ENCODE measurements around the gene HS3ST4. TPM values are rescaled to one million over a fixed set of nuclear protein-coding genes. Genes with fewer than 3 reads are reported as not detected.

The HS3ST4 gene
- polyA plus RNA-seq, 1 donor (not counting 4 experiments of a cell fraction or from before 2014, with no cell fraction given): not detected

- no peak overlapping the region for H3K4me2 ChIP-seq (ENCODE audit: control insufficient read depth, extremely low read depth, insufficient read depth, low read depth, low read length)
- H3K9me1 ChIP-seq (ENCODE audit: control insufficient read depth, extremely low read depth, insufficient read depth, low read length): no peaks in the 10 kb centered on the region
- no peak overlapping the region for H2AFZ ChIP-seq (ENCODE audit: control insufficient read depth, low read length)
- no peak overlapping the region for H3K9ac ChIP-seq (ENCODE audit: control insufficient read depth, extremely low read depth, insufficient read depth, low read length)
- no peaks in the 10 kb centered on the region for H4K20me1 ChIP-seq (ENCODE audit: control insufficient read depth, extremely low read depth, insufficient read depth, low read length)
- H3K9me3 ChIP-seq (ENCODE audit: control insufficient read depth, low read depth, low read length): peaks cover 2% of the 10 kb centered on the region
- TF ChIP-seq EZH2 (IDR thresholded peaks at IDR 0.05; ENCODE audit: low read length) (no peak), CTCF (optimal IDR thresholded peaks at IDR 0.05 in 1 of 3, IDR thresholded peaks at IDR 0.05 in 1 of 3, conservative IDR thresholded peaks at IDR 0.05 in 1 of 3; ENCODE audit: extremely low read depth in 1 of 3, insufficient read depth in 2 of 3, low read length in 3 of 3) (no peak)
- no peak overlapping the region for H3K27ac ChIP-seq (ENCODE audit: control insufficient read depth, insufficient read depth, low read length)
- H3K4me3 ChIP-seq (ENCODE audit: control insufficient read depth in 2 of 3, extremely low read depth in 1 of 3, insufficient read depth in 2 of 3, low read depth in 1 of 3, low read length in 3 of 3): no peak overlapping the region
- no peaks in the 10 kb centered on the region for H3K79me2 ChIP-seq (ENCODE audit: control insufficient read depth, insufficient read depth, low read length)
- no peaks in the 10 kb centered on the region for H3K27me3 ChIP-seq (ENCODE audit: control insufficient read depth, extremely low read depth, insufficient read depth, low read length)
- DNase-seq (ENCODE audit: low read depth, low spot score) (no peak), FAIRE-seq (no peak)
- no peaks in the 10 kb centered on the region for H3K4me1 ChIP-seq (ENCODE audit: control insufficient read depth, extremely low read depth, insufficient read depth, low read length)
- dilution Hi-C loops (cut with MboI; ENCODE audit: extremely low pct_ligation_motif_present, low sequenced_read_pairs): no loop called here
- no peaks in the 10 kb centered on the region for H3K36me3 ChIP-seq (ENCODE audit: control insufficient read depth in 2 of 2, extremely low read depth in 1 of 2, insufficient read depth in 2 of 2, low read length in 2 of 2)
Observed at GRCh38 chr16:25828510-25828909, 136.8 kb downstream of the HS3ST4 start.

- no peaks in the 10 kb centered on the region for H3K36me3 ChIP-seq (ENCODE audit: control insufficient read depth in 2 of 2, extremely low read depth in 1 of 2, insufficient read depth in 2 of 2, low read length in 2 of 2)
- H3K4me1 ChIP-seq (ENCODE audit: control insufficient read depth, extremely low read depth, insufficient read depth, low read length): no peaks in the 10 kb centered on the region
- no peak overlapping the region for H3K4me3 ChIP-seq (ENCODE audit: control insufficient read depth in 2 of 3, extremely low read depth in 1 of 3, insufficient read depth in 2 of 3, low read depth in 1 of 3, low read length in 3 of 3)
- H3K9me1 ChIP-seq (ENCODE audit: control insufficient read depth, extremely low read depth, insufficient read depth, low read length): no peaks in the 10 kb centered on the region
- H3K27me3 ChIP-seq (ENCODE audit: control insufficient read depth, extremely low read depth, insufficient read depth, low read length): no peaks in the 10 kb centered on the region
- no peak overlapping the region for H3K9ac ChIP-seq (ENCODE audit: control insufficient read depth, extremely low read depth, insufficient read depth, low read length)
- H4K20me1 ChIP-seq (ENCODE audit: control insufficient read depth, extremely low read depth, insufficient read depth, low read length): no peaks in the 10 kb centered on the region
- FAIRE-seq (no peak), DNase-seq (ENCODE audit: low read depth, low spot score) (no peak)
- H2AFZ ChIP-seq (ENCODE audit: control insufficient read depth, low read length): no peak overlapping the region
- H3K4me2 ChIP-seq (ENCODE audit: control insufficient read depth, extremely low read depth, insufficient read depth, low read depth, low read length): no peak overlapping the region
- no peak for TF ChIP-seq EZH2 (IDR thresholded peaks at IDR 0.05; ENCODE audit: low read length)
- no peak for TF ChIP-seq CTCF (optimal IDR thresholded peaks at IDR 0.05 in 1 of 3, IDR thresholded peaks at IDR 0.05 in 1 of 3, conservative IDR thresholded peaks at IDR 0.05 in 1 of 3; ENCODE audit: extremely low read depth in 1 of 3, insufficient read depth in 2 of 3, low read length in 3 of 3)
- dilution Hi-C loops (cut with MboI; ENCODE audit: extremely low pct_ligation_motif_present, low sequenced_read_pairs): no loop called here
- H3K27ac ChIP-seq (ENCODE audit: control insufficient read depth, insufficient read depth, low read length): no peak overlapping the region
- no peaks in the 10 kb centered on the region for H3K9me3 ChIP-seq (ENCODE audit: control insufficient read depth, low read depth, low read length)
- H3K79me2 ChIP-seq (ENCODE audit: control insufficient read depth, insufficient read depth, low read length): no peaks in the 10 kb centered on the region
Observed at GRCh38 chr16:25832291-25832690, 140.5 kb downstream of the HS3ST4 start.
